GM21825 (cell line): Measurements from ENCODE around the gene LIF.
"Not testable (repeated sequence)": the region's sequence is repeated elsewhere in the genome, so short reads cannot be mapped to it uniquely, and the experiment has no call there.

Source experiments
- ATAC-seq: cut with Tn5 transposase; IDR thresholded peaks from one replicate; pipeline ENCODE4 v1.9.1; 2021; ENCODE audit warnings: mild to moderate bottlenecking, moderate library complexity; ENCODE audit not compliant: unreplicated experiment

The LIF gene

GRCh38 chr22:30245181-30245984 lies 1.2 kb downstream of the LIF start:
- ATAC-seq = no peak

GRCh38 chr22:30244641-30245040 lies 1.9 kb downstream of the LIF start:
- no peak for ATAC-seq

- no peak for ATAC-seq
Measured at GRCh38 chr22:30244066-30244465, 2.5 kb downstream of the LIF start.

GRCh38 chr22:30243661-30244060 lies 2.9 kb downstream of the LIF start:
- no peak for ATAC-seq

GRCh38 chr22:30241576-30242371 lies 4.8 kb downstream of the LIF start:
- no peak for ATAC-seq

GRCh38 chr22:30240541-30241417 lies 5.8 kb downstream of the LIF start:
- ATAC-seq = no peak

- ATAC-seq = no peak
Measured at GRCh38 chr22:30239488-30240405, 6.8 kb downstream of the LIF start.

GRCh38 chr22:30238661-30239487 lies 7.7 kb downstream of the LIF start:
- no peak for ATAC-seq

GRCh38 chr22:30238136-30238535 lies 8.4 kb downstream of the LIF start:
- no peak for ATAC-seq

- ATAC-seq = no peak
Measured at GRCh38 chr22:30236875-30237274, 9.7 kb downstream of the LIF start.

GRCh38 chr22:30235687-30236170 lies 10.8 kb downstream of the LIF start:
- ATAC-seq = no peak

- ATAC-seq = no peak
Measured at GRCh38 chr22:30234786-30235470, 11.6 kb downstream of the LIF start.

GRCh38 chr22:30234325-30234724 lies 12.2 kb downstream of the LIF start:
- not testable (repeated sequence) for ATAC-seq

GRCh38 chr22:30233582-30233981 lies 13.0 kb downstream of the LIF start:
- ATAC-seq = no peak

GRCh38 chr22:30232716-30233218 lies 13.8 kb downstream of the LIF start:
- ATAC-seq = no peak

- no peak for ATAC-seq
Measured at GRCh38 chr22:30230787-30231461, 15.6 kb downstream of the LIF start.

GRCh38 chr22:30230330-30230729 lies 16.2 kb downstream of the LIF start:
- ATAC-seq = no peak
